GM12873 (cell line): Measurements from ENCODE around the gene GTF3C4.

ENCODE experiments used
- TF ChIP-seq, protein P1 (sequence below): IDR thresholded peaks from 2 replicates; pipeline ENCODE4 v1.5.1; 2012; ENCODE audit warnings: low read depth, mild to moderate bottlenecking, moderate library complexity, low read length, control low read depth; ENCODE audit not compliant: insufficient read depth; ENCODE audit errors: missing control alignments

GTF3C4 gene

DNA sequence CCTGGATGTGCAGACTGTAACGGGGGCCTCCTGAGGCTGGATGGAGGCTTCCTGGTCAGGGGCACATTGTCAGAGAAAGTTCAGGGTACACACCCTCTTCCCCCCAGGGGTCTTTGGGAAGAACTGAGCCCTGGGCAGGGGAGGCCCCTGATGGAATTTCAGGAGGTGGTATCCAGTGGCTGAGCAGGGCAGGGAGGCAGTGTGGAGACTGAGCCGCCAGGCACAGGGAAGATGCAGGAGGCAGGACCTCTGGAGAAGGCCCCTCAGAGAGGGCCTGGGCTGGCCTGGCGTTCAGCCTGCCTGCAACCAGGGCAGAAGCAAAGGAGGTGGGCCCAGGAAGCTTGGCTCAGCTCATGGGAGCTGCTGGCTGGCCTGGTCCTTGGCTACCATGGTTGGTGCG lies 53.5 kb downstream of the GTF3C4 start:
- TF ChIP-seq, protein P1, sequence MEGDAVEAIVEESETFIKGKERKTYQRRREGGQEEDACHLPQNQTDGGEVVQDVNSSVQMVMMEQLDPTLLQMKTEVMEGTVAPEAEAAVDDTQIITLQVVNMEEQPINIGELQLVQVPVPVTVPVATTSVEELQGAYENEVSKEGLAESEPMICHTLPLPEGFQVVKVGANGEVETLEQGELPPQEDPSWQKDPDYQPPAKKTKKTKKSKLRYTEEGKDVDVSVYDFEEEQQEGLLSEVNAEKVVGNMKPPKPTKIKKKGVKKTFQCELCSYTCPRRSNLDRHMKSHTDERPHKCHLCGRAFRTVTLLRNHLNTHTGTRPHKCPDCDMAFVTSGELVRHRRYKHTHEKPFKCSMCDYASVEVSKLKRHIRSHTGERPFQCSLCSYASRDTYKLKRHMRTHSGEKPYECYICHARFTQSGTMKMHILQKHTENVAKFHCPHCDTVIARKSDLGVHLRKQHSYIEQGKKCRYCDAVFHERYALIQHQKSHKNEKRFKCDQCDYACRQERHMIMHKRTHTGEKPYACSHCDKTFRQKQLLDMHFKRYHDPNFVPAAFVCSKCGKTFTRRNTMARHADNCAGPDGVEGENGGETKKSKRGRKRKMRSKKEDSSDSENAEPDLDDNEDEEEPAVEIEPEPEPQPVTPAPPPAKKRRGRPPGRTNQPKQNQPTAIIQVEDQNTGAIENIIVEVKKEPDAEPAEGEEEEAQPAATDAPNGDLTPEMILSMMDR = no peak

DNA sequence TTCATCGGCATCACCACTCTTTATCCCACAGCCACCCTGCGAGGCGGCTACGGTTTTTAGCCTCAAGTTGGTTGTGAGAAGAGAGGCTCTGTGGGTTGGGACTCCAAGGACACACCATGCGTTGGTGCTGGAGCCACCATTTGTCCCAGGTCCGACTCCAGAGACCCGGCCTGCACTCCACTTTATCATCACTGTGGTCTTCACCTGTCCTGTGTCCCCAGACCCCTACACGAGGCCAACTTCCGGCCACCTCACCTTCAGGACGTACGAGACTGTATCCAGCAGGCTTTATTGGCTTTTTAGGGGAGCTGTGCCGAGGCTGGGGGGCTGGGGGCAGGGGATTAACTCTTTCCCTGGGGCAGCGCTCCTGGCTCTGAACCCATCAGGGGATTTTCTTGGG lies 55.0 kb downstream of the GTF3C4 start:
- TF ChIP-seq, protein P1 = no peak

DNA sequence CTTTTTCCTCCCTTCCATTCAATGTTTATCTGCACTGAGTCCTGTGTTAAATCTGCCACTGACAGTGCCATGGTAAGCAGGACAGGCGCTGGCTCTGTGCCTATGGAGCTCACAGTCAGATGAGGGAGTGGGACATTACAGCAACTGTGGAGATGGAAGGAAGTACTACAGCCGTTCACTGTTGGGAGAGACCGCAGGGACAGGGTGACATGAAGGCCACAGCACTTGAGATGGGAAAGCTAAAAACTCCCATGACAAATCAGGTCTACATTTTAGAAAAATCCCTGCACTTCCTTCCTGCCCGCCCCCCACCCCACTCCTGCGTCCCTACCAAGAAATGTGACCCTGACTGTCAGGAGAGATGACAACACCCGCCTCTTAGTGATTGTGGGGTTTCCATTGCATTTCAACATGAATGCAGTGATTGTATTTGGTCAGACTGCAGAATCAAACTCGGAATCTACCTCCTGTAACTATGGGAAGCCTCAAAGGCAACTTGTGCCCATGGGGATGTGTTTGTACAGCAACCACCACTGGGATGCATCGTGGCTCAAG lies 56.4 kb downstream of the GTF3C4 start:
- TF ChIP-seq, protein P1 = no peak

DNA sequence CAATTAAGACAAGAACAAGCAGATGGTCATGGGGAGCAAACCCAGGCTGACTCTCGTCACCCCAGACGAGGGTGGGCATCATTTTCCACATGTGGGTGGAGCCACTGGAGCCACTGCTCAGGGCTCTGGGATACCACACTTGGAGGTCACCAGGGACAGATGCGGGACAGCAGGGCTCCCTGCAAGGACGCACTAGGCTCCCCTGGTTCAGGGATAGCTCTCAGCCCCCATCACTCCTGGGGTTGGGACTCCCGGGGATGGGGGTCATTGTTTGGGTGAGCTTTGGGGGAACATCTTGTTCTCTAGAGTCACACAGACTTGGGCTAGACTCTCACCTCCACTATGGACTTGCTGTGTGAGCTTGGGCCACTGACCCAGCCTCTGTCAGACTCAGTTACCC lies 57.8 kb downstream of the GTF3C4 start:
- TF ChIP-seq, protein P1 = no peak

DNA sequence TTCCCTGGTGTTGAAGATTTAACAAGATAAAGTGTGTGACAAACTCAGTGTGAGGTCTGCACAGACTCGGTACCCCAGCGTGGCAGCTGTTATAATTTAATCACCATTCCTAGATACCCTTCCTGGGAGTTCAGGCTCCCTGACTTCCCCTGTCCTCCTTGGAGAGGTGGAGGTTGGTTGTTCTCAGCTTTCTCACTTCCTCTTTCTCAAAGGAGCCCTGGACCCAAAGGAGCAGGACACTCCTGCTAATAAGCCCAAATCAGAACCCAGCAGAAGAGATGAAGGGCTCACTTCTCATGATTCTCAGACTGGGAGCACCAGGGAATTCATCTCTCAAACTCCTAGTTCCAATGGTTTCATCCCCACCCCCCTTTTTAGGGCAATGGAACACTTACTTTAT lies 58.2 kb downstream of the GTF3C4 start:
- TF ChIP-seq, protein P1 = no peak

DNA sequence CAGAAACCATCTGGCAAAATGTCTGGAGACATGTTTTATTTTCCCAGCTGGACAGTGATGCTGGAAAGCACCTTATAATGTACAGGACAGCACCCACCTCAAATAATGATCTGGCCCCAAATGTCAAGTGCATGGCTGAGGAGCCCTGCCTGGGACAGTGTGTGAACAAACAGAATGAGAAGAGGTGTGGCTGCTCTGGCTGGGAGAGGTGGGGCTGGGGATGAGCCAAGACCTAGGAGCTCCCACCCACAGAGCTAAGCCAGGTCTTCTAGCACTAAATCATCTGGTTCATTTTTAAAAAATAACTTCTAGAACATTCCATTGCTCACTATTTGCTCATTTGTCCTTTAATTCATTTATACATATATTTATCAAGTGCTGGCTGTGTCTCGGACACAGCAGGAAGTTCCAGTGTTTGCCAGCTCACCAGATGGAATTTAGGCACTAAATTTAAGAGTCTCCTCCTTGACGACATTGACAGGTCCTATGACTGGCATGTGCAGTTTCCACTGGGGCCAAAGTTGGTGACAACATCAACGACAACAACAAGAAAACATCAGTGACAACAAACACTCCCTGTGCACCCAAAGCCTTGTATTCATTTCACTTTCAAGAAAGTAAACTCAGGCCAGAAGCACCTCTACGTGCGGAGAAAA lies 59.1 kb downstream of the GTF3C4 start:
- TF ChIP-seq, protein P1 = no peak

DNA sequence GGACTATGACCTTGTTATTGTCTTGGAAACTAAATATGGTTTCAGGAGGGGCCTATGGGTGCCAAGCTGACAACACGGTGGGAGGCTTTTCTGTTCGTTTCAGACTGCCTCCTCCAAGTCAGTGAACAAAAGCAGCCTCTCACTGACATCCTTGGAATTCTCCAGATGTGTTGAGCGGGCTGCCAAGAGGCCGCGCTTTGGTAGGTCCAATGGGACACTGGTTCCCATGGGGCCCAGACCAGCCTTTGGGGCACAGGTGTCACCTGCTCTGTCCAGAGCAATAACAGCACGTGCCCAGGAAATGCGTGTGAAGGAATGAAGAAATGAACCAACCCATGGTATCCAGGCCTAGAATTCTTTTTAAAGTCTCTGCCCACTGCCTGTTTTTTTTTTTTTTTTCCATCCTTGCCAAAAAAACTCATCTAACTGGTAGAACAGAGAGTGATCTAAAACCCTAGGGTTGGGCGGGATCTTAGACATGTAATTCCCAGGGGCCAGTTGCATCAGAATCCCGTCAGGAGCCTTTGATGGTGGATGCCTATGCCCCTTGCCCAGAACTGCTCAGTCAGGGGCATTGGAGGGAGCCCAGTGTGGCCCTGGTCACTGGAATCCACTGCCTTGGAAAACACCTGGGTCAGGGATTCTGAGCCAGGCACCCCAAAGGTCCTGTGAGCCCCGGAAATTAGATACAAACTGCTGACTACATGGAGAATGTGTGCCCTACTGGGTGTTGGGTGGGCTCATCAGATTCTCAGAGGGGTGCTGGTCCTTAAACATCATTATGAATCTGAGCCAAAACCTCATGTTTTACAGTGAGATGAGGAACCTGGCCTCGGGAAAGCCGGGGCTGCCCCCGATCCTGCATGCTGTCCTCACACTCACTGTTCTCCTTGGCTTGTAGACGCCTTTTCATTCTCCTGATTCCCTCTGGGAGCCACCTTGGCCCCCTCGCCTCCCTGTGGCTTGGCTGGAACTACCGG lies 60.1 kb downstream of the GTF3C4 start:
- TF ChIP-seq, protein P1 = no peak
